ENCODE data around the gene TBP. TPM values are rescaled to one million over a fixed set of nuclear protein-coding genes. Genes with fewer than 3 reads are reported as not detected.

TBP gene
- total and polyA plus RNA-seq, 2 of the 13 experiments (the other 11 are each of a cell fraction or from before 2014, with no cell fraction given), result 21.7 to 28.1 TPM

DNA sequence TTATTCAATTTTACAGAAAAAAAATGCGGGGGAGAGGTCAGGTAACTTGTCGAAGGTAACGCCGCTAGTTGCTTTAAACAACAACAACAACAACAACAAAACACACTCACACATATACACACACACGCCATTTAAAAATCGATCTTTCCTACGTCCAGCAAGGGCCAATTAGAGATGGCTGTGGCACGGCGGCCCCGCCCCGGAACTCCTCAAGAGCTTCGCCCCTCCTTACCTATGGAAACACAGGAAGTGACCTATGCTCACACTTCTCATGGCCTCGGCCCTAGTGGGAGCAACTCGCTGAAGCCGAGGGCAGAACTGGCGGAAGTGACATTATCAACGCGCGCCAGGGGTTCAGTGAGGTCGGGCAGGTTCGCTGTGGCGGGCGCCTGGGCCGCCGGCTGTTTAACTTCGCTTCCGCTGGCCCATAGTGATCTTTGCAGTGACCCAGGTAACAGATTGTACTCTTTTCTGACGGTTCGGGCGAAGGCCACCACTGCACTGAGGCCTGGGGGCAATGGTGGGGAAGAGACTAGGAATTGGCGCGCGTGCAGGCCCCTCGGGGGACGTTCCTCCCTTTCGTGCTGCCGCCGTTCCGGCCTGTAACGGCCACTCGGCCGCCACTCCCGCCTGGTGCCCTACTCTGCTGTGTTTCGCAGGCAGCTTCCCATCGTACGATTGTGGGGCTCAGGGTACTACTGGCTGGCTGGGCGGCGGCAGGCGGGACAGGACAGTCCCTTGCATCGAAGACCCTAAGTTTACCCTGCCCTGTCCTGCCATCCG is at the start of gene TBP (continued):
- TF ChIP-seq ZNF10 (CRISPR knock-in tag; IDR thresholded peaks at IDR 0.05; ENCODE audit: borderline replicate concordance, low read depth) (no peak), MEF2D (CRISPR knock-in tag; IDR thresholded peaks at IDR 0.05) (peak; percentile 71), FOXC1 (CRISPR knock-in tag; IDR thresholded peaks at IDR 0.05; ENCODE audit: borderline replicate concordance) (peak; percentile 55; the same call in 1 of the 2 replicates), ZNF839 (CRISPR knock-in tag; IDR thresholded peaks at IDR 0.05; ENCODE audit: borderline replicate concordance) (no peak; the same call in 1 of the 2 replicates), ZNF17 (CRISPR knock-in tag; IDR thresholded peaks at IDR 0.05) (no peak), FOXA3 (CRISPR knock-in tag; IDR thresholded peaks at IDR 0.05) (peak; percentile 87), ZNF34 (CRISPR knock-in tag; IDR thresholded peaks at IDR 0.05; ENCODE audit: borderline replicate concordance) (no peak), ZNF878 (CRISPR knock-in tag; IDR thresholded peaks at IDR 0.05) (no peak), GATAD1 (CRISPR knock-in tag; IDR thresholded peaks at IDR 0.05) (peak; percentile 100), JUND (CRISPR knock-in tag; IDR thresholded peaks at IDR 0.05) (no peak)
- TF ChIP-seq, protein P1, sequence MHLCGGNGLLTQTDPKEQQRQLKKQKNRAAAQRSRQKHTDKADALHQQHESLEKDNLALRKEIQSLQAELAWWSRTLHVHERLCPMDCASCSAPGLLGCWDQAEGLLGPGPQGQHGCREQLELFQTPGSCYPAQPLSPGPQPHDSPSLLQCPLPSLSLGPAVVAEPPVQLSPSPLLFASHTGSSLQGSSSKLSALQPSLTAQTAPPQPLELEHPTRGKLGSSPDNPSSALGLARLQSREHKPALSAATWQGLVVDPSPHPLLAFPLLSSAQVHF (CRISPR knock-in tag; IDR thresholded peaks at IDR 0.05), result 0 out of 2 replicates have a peak, but pooled peaks have one; percentile 55
- TF ChIP-seq, protein P2, sequence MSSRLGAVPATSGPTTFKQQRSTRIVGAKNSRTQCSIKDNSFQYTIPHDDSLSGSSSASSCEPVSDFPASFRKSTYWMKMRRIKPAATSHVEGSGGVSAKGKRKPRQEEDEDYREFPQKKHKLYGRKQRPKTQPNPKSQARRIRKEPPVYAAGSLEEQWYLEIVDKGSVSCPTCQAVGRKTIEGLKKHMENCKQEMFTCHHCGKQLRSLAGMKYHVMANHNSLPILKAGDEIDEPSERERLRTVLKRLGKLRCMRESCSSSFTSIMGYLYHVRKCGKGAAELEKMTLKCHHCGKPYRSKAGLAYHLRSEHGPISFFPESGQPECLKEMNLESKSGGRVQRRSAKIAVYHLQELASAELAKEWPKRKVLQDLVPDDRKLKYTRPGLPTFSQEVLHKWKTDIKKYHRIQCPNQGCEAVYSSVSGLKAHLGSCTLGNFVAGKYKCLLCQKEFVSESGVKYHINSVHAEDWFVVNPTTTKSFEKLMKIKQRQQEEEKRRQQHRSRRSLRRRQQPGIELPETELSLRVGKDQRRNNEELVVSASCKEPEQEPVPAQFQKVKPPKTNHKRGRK (CRISPR knock-in tag; IDR thresholded peaks at IDR 0.05), result no peak
- TF ChIP-seq, protein P3, sequence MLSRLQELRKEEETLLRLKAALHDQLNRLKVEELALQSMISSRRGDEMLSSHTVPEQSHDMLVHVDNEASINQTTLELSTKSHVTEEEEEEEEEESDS (CRISPR knock-in tag; IDR thresholded peaks at IDR 0.05; ENCODE audit: borderline replicate concordance), result no peak

Data from HepG2 (cell line).